Heart right ventricle (tissue), 16 donors: Measurements from ENCODE around the gene CMYA5. TPM values are rescaled to one million over a fixed set of nuclear protein-coding genes. Genes with fewer than 3 reads are reported as not detected.
A peak's percentile ranks its signal among the peaks of the same experiment; 100 is the strongest.
"Not testable (repeated sequence)": the region's sequence is repeated elsewhere in the genome, so short reads cannot be mapped to it uniquely, and the experiment has no call there.

ENCODE experiments used
- ATAC-seq, 8 donors: fragments of 200-7000 bp; cut with Tn5 transposase; one replicate each; pipeline ENCODE4 v1.9.1; 2020; ENCODE audit warnings: mild to moderate bottlenecking in 8 of 8, moderate library complexity in 8 of 8, moderate number of reproducible peaks in 1 of 8
- DNase-seq, 2 donors: peaks; one replicate each; pipeline ENCODE4 v3.0.0-alpha.2; 2020
- H3K27ac ChIP-seq, 10 donors: fragments of 200-600 bp; sonication (generic) in 2 of 10; one replicate each; pipeline versions ENCODE4 v1.5.0 to v1.8.0; 2020 to 2022; ENCODE audit warnings: mild to moderate bottlenecking in 3 of 10
- H3K27me3 ChIP-seq, 7 donors: fragments of 200-600 bp; one replicate each; pipeline ENCODE4 v1.8.0; 2021 to 2022; ENCODE audit warnings: mild to moderate bottlenecking in 2 of 7
- H3K36me3 ChIP-seq, 9 donors: fragments of 200-600 bp; sonication (generic) in 1 of 9; one replicate each; pipeline versions ENCODE4 v1.5.0 to v1.8.0; 2020 to 2022; ENCODE audit warnings: mild to moderate bottlenecking in 2 of 9
- H3K4me1 ChIP-seq, 9 donors: fragments of 200-600 bp; sonication (generic) in 1 of 9; one replicate each; pipeline versions ENCODE4 v1.5.0 to v1.8.0; 2020 to 2022; ENCODE audit warnings: mild to moderate bottlenecking in 4 of 9
- H3K4me3 ChIP-seq, 10 donors: fragments of 200-600 bp; sonication (generic) in 2 of 10; one replicate each; pipeline versions ENCODE4 v1.5.0 to v1.8.0; 2020 to 2022; ENCODE audit warnings: mild to moderate bottlenecking in 7 of 10, moderate library complexity in 2 of 10
- H3K9me3 ChIP-seq, 11 donors: fragments of 200-600 bp in 10 of 11; sonication (generic) in 2 of 11; one replicate each; pipeline versions ENCODE4 v1.5.0 to v1.8.0; 2013 to 2022; ENCODE audit warnings: mild to moderate bottlenecking in 2 of 11, control low read depth in 1 of 11, moderate library complexity in 1 of 11
- WGBS, 2 donors: extraction: QIAGEN DNeasy Blood & Tissue Kit; methylation state at CpG; one replicate each; pipeline ENCODE4 v1.1.7; 2013; ENCODE audit warnings: inconsistent platforms in 1 of 2; 5-methylcytosine and 5-hydroxymethylcytosine counted together
- intact Hi-C, 10 donors: fragments of 100-400 bp; cut with DNase I; formaldehyde crosslinking; loops; one replicate each; pipeline versions ENCODE4 v1.11.1 to v1.14.2; 2022
- polyA plus RNA-seq, 2 donors: library from polyadenylated mRNA; stranded (reverse); fragments of 200-250 nt; gene quantifications; one replicate each; pipeline ENCODE4 v1.2.3, GENCODE V29; 2013
- total RNA-seq, 10 donors: library from RNA; stranded (reverse); fragmentation: NEBNext Ultra II Directional in 3 of 10; extraction: Animal tissue kit (Norgen Biotek cat#: 25700) in 3 of 10; gene quantifications; one replicate each; pipeline versions ENCODE4 v1.2.1 to v1.2.4, GENCODE V29; 2021 to 2023
- TF ChIP-seq, protein P1 (sequence below), 9 donors: fragments of 200-600 bp; sonication (generic) in 2 of 9; IDR thresholded peaks; one replicate each; pipeline versions ENCODE4 v1.5.0 to v1.8.0; 2021 to 2022; ENCODE audit warnings: antibody characterized with exemption in 9 of 9, mild to moderate bottlenecking in 5 of 9, moderate library complexity in 1 of 9
- donor health status: Arrhythmogenic right ventricular cardiomyopathy.
- donor health status: ischemic (EF 13 %, LVEDD 7.1; RV severe dilation, severe dysfunction).
- donor health status: healthy with polysubstance abuse.
- donor health status: DM: no; HTN: yes; CAD: no.
- donor health status: DM: no; HTN: no; CAD: no.
- donor health status: ischemic (EF 25% LVEDD 6.9; RV normal size, moderate dysfunction).
- donor health status: ischemic (EF 25% LVEDD 5.7; RV mildly dilated, moderate dysfunction).
- donor health status: healthy.
- donor health status: DM: yes; HTN: yes; CAD: no.
- donor health status: Ischemic cardiomyopathy.
- donor health status: ischemic (EF 35%, LVEDD 5.7; RV mildly dilated, moderate dysfunction).
- donor health status: nonischemic (EF 11% LVEDD 7.7; RV severe dilation, severe dysfunction).
- donor health status: DM: yes; HTN: yes; CAD: no.
- donor health status: PGD.
- donor health status: ischemic (EF 29% LVEDD 5.4; RV normal size, mild dysfunction).
- donor health status: nonischemic (EF 23%, LVEDD 6.1; RV moderate dilation, normal function).

Gene CMYA5
- total and polyA plus RNA-seq, 12 donors = 202 to 1,721 (median 979) TPM

DNA sequence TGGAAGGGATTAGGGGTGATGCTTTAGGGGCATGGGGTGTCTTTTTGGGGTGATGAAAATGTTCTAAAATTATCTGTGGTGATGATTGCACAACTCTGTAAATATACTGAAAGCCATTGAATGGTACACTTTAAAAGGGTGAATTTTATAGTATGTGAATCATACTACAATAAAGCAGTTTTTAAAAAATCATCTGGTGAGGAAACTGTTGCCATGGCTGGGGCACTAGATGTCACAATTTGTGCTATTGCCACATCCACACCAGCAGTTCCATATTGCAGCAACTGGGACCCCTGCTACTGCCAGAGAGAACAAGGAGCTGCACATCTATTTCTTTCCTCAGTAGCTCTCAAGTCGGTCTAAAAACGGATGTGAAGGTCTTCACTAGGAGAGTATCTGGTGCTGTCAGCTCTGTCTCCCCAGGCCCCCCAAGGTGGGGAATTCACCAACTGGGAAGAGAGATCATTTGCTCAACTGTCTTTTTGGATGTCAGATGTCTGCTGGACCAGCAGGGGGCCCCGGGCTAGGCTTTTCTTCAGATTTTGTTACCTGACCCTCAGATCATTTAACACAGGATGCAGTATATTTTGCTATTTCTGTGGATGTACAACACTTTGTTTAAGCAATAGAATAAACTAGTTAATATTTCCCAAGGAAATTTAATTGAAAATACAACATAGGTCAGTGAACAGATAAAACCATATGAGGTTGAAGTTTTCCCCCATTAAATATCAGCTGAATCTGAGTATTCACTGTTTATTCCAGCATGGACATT, 13.2 kb downstream of the CMYA5 start:
- Histone ChIP-seq H3K27me3 (no peaks in the 10 kb centered on the region), H3K27ac (peak overlapping the region in 8 of 10 donors; percentile 10 to 99 (median 66)), H3K4me1 (peaks cover 0 to 71% (median 37%) of the 10 kb centered on the region in 9 donors), H3K4me3 (no peak overlapping the region), H3K36me3 (peaks cover 0 to 4% (median 0%) of the 10 kb centered on the region in 9 donors), H3K9me3 (no peaks in the 10 kb centered on the region)
- no peak for ATAC-seq
- intact Hi-C loops = loop anchor here in 3 of 10 donors (10.0 kb wide), 2 partner anchors 152 to 372 kb away; no protein-coding TSS in a partner anchor
- 15 to 41% methylated on average over 3 of the region's 3 CpGs for WGBS, 2 donors
- TF ChIP-seq, protein P1, sequence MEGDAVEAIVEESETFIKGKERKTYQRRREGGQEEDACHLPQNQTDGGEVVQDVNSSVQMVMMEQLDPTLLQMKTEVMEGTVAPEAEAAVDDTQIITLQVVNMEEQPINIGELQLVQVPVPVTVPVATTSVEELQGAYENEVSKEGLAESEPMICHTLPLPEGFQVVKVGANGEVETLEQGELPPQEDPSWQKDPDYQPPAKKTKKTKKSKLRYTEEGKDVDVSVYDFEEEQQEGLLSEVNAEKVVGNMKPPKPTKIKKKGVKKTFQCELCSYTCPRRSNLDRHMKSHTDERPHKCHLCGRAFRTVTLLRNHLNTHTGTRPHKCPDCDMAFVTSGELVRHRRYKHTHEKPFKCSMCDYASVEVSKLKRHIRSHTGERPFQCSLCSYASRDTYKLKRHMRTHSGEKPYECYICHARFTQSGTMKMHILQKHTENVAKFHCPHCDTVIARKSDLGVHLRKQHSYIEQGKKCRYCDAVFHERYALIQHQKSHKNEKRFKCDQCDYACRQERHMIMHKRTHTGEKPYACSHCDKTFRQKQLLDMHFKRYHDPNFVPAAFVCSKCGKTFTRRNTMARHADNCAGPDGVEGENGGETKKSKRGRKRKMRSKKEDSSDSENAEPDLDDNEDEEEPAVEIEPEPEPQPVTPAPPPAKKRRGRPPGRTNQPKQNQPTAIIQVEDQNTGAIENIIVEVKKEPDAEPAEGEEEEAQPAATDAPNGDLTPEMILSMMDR (IDR thresholded peaks at IDR 0.05) = peak; percentile 20 to 66 (median 56)
- DNase-seq = no peak

DNA sequence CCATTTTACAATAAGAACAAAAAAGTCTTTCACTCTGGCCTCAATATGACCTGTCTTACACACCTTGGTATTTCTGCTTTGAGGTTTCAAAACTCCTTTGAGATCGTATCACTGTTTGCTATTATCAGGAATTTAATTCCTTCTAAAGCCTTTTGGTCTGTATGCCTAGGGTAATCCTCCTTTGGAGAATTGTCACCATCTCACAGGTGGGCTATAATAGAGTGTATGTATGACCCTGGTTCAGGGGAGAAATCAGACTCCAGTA, 13.7 kb downstream of the CMYA5 start:
- intact Hi-C loops = loop anchor here in 3 of 10 donors (10.0 kb wide), 2 partner anchors 151 to 371 kb away; no protein-coding TSS in a partner anchor
- H3K9me3 ChIP-seq = no peaks in the 10 kb centered on the region
- ATAC-seq = no peak
- H3K4me1 ChIP-seq = peaks cover 0 to 68% (median 31%) of the 10 kb centered on the region in 9 donors
- TF ChIP-seq, protein P1 (IDR thresholded peaks at IDR 0.05) = no peak
- no peak overlapping the region for H3K4me3 ChIP-seq
- H3K36me3 ChIP-seq = peaks cover 0 to 4% (median 0%) of the 10 kb centered on the region in 9 donors
- no peaks in the 10 kb centered on the region for H3K27me3 ChIP-seq
- 88% methylated on average over 1 of the region's 1 CpG for WGBS, 2 donors
- peak overlapping the region in 9 of 10 donors; percentile 28 to 99 (median 57) for H3K27ac ChIP-seq
- no peak for DNase-seq

DNA sequence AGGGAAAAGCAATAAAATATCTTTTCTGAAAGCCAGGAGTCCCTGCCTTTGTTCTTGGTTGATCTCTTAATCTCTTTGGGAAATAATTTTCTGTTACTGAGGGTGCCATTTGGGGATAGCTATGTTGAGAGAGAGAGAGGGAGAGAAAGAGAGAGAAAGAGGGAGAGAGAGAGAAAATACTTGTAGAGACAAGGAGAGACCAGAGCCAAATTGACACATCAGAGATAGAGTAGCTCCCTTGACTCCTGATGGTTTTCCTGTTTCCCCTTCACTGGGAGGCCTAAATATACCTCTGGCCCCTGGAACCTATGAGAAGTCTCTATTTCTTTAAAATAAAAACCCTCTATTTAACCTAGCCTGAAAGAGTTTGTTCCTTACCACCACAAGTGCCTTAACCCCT, 14.9 kb downstream of the CMYA5 start:
- peaks cover 0 to 56% (median 22%) of the 10 kb centered on the region in 9 donors for H3K4me1 ChIP-seq
- TF ChIP-seq, protein P1 (IDR thresholded peaks at IDR 0.05) = no peak
- no peaks in the 10 kb centered on the region for H3K36me3 ChIP-seq
- intact Hi-C loops = loop anchor here in 3 of 10 donors (10.0 kb wide), 2 partner anchors 150 to 370 kb away; no protein-coding TSS in a partner anchor
- no peaks in the 10 kb centered on the region for H3K9me3 ChIP-seq
- DNase-seq = no peak
- ATAC-seq = peak in 6 of 8 donors; percentile 22 to 61 (median 35)
- no peak overlapping the region for H3K4me3 ChIP-seq
- peak overlapping the region in 9 of 10 donors; percentile 17 to 99 (median 57) for H3K27ac ChIP-seq
- H3K27me3 ChIP-seq = no peaks in the 10 kb centered on the region

DNA sequence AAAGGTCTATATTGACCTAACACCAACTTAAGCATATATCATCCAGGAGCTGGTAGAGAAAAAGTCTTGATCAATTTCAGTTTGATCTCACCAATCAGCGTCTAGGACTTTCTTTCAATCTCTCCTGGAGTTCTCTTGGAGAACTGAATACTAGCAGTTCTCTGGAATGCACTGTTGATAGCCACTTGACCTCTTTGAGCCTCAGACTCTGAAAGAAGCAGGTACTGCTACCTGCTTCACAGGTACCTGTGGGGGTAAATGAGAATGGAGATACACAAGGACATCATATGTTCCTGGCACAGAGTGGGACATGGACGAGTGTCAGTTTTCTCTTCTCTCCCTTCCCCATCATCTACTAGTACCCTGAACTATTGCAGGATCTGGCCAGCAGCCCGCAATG, 16.0 kb downstream of the CMYA5 start:
- intact Hi-C loops = loop anchor here in 3 of 10 donors (10.0 kb wide), 2 partner anchors 149 to 369 kb away; no protein-coding TSS in a partner anchor
- Histone ChIP-seq H3K36me3 (no peaks in the 10 kb centered on the region), H3K4me3 (no peak overlapping the region), H3K9me3 (no peaks in the 10 kb centered on the region), H3K4me1 (peaks cover 0 to 45% (median 18%) of the 10 kb centered on the region in 9 donors), H3K27ac (peak overlapping the region in 9 of 10 donors; percentile 6 to 99 (median 57)), H3K27me3 (no peaks in the 10 kb centered on the region)
- DNase-seq = no peak
- TF ChIP-seq, protein P1 (IDR thresholded peaks at IDR 0.05) = no peak
- 68 to 77% methylated on average over 3 of the region's 3 CpGs for WGBS, 2 donors
- ATAC-seq = peak in 1 of 8 donors; percentile 8

DNA sequence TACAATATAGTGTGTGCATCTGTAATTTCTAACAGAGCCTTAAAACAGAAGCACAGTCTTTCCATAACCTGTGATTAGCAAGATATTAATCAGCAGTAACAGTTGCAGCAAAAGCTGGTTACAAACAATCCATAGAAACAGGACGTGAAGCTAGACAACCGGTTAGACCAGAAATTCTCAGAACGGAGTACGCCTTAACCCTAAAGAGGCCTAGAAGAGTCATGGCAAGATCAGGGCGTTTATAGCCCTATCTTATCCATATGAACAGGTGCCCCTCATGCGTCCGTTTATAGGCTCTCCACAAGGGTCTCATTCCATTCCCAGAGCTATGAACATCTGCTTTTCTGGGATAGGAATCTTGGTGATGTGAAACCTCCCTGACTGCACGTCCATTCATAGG, 16.7 kb downstream of the CMYA5 start:
- not testable (repeated sequence) for H3K27me3 ChIP-seq, DNase-seq, H3K36me3 ChIP-seq, H3K9me3 ChIP-seq, H3K4me3 ChIP-seq, ATAC-seq
- intact Hi-C loops = loop anchor here in 3 of 10 donors (10.0 kb wide), 2 partner anchors 148 to 368 kb away; no protein-coding TSS in a partner anchor
- Histone ChIP-seq H3K27ac (peak overlapping the region in 5 of 10 donors; percentile 39 to 99 (median 94)), H3K4me1 (peaks cover 0 to 51% (median 18%) of the 10 kb centered on the region in 9 donors)
- WGBS, 2 donors = 58 to 71% methylated on average over 8 of the region's 8 CpGs
